Pulmonary artery endothelial cell (primary cell): ENCODE data around the gene FNIP2. TPM values are rescaled to one million over a fixed set of nuclear protein-coding genes. Genes with fewer than 3 reads are reported as not detected.
"Not testable (repeated sequence)": the region's sequence is repeated elsewhere in the genome, so short reads cannot be mapped to it uniquely, and the experiment has no call there.

Experiments
- DNase-seq: peaks from one replicate; pipeline ENCODE4 v3.0.0-alpha.2; 2011; ENCODE audit warnings: low read depth, low spot score
- total RNA-seq: library from RNA; depleted of rRNA; stranded (reverse); fragments of >200 nt; gene quantifications from 2 replicates; pipeline ENCODE4 v1.2.3, GENCODE V29; 2014

Gene FNIP2
- total RNA-seq, 1 donor from 2014 or later: 13.0 TPM

DNA sequence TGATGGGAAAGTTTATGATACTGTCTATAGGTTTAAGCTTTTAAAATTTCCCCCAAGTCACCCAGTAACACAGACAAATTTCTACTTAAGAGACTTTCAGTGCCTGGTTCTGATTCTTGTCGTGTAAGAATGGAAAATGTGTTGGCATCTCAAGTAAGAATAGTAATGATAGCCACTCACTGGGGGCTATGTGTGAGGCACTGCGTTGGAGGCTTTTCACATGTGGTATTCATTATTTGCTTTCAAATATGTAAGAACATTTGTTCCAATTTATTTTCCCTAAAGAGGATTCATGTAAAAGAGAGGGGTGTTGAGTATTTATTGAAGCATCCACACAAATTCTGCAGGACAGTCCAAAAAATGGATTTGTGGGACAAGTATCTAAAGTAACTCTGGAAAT lies 143.6 kb downstream of the FNIP2 start:
- no peak for DNase-seq

DNA sequence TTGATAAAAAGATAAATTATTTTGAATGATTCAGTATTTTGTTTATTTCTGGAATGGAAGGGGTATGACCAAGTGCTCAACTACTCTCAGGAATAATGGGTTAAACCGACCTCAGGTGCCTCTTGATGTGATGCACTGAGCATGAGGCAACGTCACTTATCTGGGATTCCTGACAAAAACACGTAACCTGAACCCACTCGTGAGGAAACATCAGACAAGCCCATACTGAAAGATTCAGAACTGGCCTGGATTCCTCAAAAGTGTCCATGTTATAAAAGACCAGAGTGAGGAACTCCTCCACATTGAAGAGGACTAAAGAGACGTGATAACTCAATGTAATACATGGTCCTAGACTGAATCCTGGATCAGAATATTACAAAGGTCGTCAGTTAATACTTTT lies 144.0 kb downstream of the FNIP2 start:
- DNase-seq: no peak

DNA sequence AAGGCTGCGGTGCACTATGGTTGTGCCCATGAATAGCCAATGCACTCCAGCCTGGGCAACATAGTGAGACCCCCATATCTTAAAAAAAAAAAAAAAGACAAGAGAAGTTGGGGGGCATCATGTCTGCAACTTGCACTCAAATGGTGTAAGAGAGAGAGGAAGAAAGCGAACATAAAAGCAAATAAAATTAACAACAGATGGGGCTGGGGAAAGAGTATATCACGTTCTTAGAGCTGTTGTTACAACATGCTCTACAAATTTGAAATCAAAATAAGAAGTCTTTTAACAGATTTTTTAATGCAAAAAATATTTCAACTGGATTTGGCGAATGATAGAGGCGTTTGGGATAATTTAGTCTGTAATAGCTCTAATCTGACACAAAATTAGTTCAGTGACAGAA lies 144.9 kb downstream of the FNIP2 start:
- no peak for DNase-seq

DNA sequence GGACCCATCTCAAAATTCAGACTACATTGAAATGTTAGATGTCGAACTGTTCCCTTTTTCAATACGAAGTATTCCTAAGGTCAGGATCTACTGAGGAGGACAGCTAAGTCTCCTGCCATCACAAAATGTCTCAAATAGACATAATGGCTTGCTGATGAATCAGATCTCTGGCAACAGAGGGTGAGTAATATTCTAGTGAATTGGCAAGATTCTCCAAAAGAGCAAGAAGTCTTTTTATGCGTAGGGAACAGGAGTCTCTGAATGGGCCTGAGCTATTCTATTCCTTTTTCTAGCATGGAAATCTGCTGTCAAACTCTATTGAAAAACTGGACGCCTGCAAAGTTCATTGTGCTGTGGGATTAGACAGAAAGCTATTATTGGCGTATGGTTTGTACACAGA lies 145.4 kb downstream of the FNIP2 start:
- no peak for DNase-seq

DNA sequence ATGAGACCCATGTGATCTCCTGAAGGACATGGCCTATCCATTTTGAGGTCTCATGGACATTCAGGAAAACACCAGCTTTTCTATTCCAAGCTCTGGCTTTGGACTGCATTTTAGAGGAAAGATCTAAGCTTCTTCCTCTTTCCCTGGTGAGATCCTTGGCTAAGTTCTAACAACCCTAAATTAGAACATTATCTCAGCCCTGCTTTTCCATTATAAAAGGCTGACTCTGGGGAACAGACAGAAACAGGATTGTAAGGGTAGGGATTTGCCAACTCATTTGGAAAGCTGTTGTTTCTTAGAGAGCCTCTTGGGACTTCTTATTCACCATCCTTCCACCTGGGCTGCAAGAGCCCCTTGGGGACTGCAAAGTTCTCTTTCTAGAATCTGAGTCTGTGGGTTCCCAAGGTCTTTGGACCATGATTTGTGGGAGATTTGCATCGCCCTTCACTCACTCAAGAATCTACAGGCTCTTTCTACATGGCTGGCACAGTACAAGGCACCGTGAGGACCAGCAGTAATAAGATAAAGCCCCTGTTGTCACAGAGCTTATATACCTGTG lies 146.9 kb downstream of the FNIP2 start:
- DNase-seq: no peak

DNA sequence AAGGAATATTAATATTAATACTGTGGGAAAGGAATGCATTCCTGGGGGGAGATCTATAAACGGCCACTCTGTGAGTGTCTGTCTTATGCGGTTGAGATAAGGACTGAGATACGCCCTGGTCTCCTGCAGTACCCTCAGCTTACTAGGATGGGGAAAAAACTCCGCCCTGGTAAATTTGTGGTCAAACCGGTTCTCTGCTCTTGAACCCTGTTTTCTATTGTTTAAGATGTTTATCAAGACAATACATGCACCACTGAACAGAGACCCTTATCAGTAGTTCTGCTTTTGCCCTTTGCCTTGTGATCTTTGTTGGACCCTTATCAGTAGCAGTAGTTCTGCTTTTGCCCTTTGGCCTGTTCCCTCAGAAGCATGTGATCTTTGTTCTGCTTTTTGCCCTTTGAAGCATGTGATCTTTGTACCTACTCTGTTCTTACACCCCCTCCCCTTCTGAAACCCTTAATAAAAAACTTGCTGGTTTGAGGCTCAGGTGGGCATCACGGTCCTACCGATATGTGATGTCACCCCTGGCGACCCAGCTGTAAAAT lies 151.7 kb downstream of the FNIP2 start:
- DNase-seq: not testable (repeated sequence)

DNA sequence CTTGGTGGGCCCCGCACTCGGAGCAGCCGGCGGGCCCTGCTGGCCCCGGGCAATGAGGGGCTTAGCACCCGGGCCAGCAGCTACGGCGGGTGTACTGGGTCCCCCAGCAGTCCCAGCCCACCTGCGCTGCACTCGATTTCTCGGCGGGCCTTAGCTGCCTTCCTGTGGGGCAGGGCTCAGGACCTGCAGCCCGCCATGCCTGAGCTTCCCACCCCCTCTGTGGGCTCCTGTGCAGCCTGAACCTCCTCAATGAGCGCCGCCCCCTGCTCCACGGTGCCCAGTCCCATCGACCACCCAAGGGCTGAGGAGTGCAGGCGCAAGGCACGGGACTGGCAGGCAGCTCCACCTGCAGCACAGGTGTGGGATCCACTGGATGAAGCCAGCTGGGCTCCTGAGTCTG lies 158.9 kb downstream of the FNIP2 start:
- not testable (repeated sequence) for DNase-seq

DNA sequence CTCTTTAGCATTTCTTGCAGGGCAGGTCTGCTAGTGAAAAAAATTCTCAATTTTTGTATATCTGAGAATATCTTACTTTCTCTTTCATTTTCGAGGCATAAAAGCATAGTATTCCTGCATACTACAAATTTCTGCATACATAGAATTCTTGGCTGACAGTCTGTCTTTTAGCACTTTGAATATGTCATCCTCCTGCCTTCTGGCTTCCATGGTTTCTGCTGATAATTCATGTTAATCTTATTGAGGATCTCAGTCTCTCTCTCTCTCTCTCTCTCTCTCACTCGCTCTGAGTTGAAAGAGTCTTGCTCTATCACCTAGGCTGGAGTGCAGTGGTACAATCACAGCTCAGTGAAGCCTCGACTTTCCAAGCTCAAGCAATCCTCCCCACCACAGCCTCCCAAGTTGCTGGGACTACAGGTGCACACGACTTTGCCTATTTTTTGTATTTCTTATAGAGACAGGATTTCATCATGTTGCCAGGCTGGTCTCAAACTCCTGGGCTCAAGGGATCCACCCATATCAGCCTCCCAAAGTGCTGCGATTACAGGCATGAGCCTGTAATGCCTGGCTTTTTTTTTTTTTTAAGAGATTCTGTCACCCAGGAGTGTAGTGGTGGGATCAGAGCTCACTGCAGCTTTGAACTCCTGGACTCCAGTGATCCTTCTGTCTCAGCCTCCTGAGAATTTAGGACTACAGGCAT lies 161.3 kb downstream of the FNIP2 start:
- no peak for DNase-seq

DNA sequence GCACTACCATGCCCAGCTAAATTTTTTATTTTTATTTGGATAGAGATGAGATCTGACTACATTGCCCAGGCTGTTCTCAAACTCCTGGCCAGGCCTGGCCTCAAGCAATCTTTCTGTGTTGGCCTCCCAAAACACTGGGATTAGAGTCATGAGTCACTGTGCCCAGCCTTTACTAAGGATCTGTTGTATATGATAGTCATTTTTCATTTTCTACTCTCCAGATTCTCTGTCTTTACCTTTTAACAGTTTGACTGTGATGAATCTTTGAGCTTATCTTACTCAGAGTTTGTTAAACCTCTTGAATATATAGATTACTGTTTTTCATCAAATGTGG lies 161.8 kb downstream of the FNIP2 start:
- no peak for DNase-seq

DNA sequence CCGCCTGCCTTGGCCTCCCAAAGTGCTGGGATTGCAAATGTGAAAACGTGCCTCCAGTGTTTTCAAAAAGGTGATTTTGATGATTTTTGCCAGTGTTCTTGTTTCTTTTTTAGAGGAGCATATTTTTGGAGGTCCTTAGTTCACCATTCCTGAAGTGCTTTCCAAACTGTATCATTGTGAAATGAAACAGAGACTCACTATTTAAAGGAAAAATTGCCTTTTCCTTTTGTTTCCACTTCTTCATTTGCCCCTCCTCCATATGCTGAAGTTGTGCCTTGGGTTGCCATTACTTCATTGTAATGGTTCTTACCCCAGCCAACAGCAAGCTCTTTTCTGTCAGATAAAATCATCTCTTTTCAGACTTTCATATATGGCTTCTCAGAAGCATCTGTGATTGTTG lies 164.4 kb downstream of the FNIP2 start:
- DNase-seq: no peak

DNA sequence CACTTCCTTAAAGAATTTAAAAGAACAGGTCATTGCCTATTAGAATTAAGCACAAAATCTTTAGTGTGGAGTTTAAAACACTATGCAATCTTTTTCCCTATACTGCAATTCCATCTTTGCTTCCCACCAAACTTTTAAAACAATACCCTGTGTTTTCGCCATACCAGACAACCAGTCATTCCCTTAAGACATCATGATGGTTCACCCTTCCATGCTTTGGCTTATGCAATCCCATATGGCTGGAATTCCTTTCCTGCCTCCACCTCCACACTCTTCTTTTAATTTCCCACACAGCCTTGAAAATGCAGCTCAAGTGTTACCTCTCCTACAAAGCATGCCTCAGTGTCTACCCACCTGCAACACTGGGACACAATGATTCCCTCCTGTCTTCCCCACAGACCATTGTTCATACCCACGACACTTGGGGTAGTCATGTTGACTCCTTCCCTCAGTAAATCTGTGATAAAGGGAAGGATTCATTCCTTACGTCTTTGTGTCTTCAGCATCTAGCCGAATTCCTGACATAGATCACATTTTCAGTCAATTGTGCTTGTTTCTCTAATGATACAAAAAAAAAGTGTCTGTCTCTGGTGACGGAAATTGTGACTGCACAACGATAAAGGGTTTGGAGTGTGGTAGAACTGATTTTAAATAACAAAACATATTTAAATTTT lies 166.3 kb downstream of the FNIP2 start:
- DNase-seq: no peak

DNA sequence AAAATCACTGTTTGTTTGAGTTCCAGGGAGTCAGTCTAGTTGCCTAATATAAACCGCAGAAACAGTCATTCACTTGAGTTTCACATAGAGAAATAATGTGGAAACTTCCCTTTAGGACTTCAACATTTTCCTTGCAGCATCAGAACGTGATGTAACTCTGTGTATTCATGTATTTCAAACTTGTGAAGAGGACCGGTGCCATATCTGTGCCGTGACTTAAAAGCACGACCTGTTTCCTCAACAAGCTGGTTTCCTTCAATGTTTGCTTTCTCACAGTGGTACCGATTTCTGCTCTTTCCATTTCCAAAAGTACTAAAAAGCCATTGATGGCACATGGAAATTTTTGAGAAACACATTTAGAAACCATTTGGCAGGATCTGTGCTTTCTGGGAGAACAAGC lies 167.4 kb downstream of the FNIP2 start:
- DNase-seq: no peak

DNA sequence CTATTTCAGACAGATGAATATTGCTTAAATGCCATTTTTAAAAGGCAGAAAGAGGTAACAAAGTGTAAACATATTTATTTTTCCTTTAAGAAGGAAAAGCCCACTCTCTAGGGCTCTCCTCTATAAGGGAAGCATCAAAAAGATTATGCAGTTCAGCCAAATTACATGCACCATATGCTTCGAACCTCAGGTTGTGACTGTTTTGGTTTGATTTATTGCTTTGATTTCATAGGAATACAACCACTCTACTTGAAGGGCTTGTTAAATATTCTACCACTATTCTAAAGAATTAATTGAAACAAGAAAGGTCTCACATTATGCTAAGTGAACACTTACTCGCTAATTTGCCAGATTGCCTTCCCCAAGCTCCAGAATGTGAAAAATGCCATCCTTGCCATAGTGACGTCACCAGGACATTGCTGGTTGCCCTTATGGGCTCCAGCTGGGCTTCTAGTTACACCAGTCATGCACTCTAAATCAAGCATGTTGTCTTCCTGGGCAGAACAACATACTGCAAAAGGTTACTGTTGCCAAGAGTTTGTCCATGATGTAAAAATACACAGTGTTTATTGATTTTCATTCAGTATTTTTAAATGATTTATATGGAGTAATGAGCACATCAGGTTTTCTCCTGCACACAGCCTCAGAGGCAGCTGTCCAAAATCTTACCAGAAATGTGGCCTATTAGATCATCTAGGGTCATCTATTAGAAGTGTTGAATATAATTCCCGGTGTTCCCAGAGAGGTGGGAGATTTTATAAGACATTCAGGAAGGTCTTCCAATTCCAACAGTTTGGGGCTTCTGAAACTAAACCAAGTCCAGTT lies 169.6 kb downstream of the FNIP2 start:
- DNase-seq: no peak

DNA sequence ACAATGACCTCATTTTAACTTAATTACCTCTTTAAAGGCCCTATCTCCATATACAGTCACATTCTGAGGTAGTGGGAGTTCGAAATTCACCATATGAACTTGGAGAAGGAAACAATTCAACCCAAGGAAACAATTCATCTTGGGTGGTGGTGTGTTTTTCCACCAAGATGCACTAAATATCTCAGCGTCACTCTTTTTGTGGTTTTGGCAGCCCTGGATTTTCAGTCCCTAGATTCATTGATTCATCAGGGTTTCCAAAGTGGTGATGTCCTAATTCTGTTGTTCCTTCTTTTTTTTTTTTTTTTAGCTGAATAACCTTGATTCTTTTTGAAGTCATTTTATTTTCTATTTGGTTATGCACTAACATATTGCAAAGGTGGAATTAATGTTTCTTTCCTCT lies 171.4 kb downstream of the FNIP2 start:
- DNase-seq: no peak

DNA sequence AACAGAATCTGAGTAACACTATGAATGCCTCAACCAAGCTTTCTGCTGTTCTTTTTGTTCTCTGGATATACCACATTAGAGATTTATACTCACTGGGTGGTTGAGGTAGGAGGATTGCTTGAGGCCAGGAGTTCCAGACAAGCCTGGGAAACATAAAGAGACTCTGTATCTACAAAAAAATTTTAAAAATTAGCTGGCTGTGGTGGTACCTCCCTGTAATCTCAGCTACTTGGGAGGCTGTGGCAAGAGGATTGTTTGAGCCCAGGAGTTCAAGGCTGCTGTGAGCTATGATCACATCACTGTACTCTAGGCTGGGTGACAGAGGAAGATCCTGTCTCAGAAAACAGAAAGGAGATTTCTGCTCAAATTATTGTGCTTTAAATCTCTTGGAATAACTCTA lies 172.5 kb downstream of the FNIP2 start:
- DNase-seq: no peak

DNA sequence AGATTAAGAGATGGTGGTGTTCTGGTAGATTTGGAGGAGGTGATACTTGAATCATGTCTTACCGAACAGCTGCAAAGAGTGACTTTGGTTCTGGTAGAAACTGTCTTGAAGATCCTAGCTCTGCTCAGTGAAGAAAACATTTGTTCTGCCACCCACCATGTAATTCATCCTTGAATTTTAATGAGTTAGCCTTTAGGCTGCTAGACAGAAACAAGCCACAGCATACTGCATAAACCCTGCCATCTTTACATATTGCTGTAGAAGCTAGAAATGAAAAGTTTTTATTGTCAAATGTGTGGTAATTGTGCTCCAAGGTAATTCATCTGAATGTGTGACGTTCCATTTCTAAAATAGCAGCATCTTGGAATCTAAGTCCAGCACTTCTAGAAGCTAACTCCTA lies 173.1 kb downstream of the FNIP2 start:
- DNase-seq: no peak

DNA sequence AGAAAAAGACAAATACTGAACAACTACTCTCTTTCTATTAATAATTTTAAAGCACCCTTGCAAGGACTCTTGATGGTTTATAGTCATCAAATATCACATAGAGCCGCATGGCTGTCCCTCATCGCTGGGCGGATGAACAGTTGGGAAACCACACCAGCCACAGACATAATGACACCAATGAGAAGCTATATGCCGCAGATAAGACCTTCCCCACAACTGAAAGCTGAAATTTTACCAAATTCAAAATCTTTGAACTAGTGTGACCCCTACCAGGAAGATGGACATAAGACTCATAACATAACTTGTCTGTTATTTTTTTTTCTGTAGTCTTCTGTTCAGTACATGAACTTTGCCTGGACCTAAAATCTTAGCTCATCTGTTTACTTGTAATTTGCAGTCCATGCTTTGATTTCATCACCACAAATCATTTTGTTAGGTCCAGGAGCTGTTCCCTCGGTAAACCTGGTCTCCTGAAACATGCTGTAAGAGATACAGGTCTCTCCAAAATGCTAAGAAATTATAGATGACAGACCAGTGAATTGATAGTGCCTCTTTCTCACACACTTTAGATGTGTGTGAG lies 176.8 kb downstream of the FNIP2 start:
- no peak for DNase-seq

DNA sequence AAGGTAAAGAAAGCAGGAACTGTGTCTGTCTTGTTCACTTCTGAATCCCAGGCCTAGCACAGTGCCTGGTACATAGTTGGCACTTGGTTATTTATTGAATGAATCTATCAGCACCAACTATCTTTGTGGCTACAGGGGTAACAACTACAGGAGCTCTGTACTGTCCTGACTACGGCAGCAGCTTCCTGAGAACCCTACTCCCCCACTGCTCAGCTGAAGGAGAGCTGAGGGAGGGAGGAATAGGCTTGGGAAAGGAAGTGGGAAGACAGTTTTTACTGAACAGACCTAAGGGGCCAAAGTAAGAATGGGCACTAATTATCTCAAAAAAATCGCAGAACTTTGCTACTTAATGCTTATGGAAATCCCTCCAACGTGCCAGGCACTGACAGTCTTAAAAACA lies 178.0 kb downstream of the FNIP2 start:
- no peak for DNase-seq

DNA sequence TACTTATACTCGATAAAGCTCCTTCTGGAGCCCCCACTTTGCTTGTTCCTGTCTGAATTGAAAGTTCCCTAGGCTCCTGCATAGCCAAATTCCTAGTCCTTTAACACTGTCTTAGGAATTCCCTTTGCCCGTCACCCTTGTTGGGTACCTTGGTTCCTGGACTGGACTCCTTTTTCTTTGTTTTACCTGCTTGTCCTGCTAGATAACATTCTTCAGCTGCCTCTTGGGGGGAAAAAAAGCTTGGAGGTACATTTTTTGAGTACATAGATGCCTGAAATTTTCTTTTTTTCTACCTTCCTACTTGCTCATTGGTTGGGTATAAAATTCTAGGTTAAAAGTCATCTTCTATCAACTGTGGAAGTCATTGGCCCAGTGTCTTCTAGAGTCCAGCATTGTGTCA lies 179.2 kb downstream of the FNIP2 start:
- DNase-seq: no peak

DNA sequence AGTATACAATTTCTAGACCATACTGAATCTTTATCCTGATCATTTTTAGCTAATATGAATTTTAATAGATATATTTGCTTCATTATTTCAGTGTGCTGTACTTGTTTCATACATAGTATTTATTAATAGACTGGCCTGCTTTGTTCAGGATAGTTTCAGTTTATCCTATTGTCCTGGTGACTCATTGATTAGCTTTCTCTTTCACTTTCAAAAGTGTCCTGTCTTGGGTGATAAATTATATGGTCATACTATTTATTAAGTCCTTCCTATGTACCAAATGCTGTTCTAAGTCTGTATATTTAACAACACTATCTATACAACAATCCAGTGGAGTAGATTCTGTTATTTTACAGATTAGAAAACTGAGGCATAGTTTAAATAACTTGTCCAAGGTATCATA lies 180.3 kb downstream of the FNIP2 start:
- peak; percentile 24 for DNase-seq

DNA sequence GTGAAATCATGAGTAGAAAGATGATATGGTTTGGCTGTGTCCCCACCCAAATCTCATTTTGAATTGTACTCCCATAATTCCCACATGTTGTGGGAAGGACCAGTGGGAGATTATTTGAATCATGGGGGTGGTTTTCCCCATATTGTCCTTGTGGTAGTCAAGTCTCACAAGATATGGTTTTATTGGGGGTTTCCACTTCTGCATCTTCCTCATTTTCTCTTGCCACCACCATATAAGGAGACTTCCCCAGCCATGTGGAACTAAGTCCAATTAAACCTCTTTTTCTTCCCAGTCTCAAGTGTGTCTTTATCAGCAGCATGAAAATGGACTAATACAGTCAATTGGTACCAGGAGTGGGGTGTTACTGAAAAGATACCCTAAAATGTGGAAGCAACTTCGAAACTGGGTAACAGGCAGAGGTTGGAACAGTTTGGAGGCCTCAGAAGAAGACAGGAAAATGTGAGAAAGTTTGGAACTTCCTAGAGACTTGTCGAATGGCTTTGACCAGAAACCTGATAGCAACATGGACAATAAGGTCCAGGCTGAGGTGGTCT lies 183.5 kb downstream of the FNIP2 start:
- not testable (repeated sequence) for DNase-seq
